DND-41 (cell line): ENCODE results near the gene SGSM2.

Experiments
- ATAC-seq: fragments of 200-7000 bp; cut with Tn5 transposase; 3 replicates; pipeline ENCODE4 v1.9.1; 2021; ENCODE audit warnings: low read depth; ENCODE audit not compliant: insufficient read depth
- DNase-seq: peaks from one replicate; pipeline ENCODE4 v3.0.0-alpha.2; 2020
- H2AFZ ChIP-seq: 2 replicates; pipeline ENCODE4 v1.6.0; 2012; ENCODE audit warnings: low read depth, low read length
- H3K27ac ChIP-seq: 2 replicates; pipeline ENCODE4 v1.5.1; 2012; ENCODE audit warnings: low read length, inconsistent platforms
- H3K27me3 ChIP-seq: fragments of 200-600 bp; sonication (generic); 2 replicates; pipeline ENCODE4 v1.6.0; 2012; ENCODE audit warnings: low read length, mild to moderate bottlenecking, inconsistent platforms; ENCODE audit not compliant: insufficient read depth, poor library complexity
- H3K36me3 ChIP-seq: 2 replicates; pipeline ENCODE4 v1.5.1; 2012; ENCODE audit warnings: low read length, inconsistent platforms; ENCODE audit not compliant: insufficient read depth
- H3K4me1 ChIP-seq: 2 replicates; pipeline ENCODE4 v1.5.1; 2012; ENCODE audit warnings: mild to moderate bottlenecking, low read length; ENCODE audit not compliant: insufficient read depth
- H3K4me2 ChIP-seq: 2 replicates; pipeline ENCODE4 v1.6.0; 2012; ENCODE audit warnings: mild to moderate bottlenecking, moderate library complexity, low read length, inconsistent platforms; ENCODE audit not compliant: insufficient read depth
- H3K4me3 ChIP-seq, 2 experiments: fragments of 200-600 bp in 1 of 2; shearing (Covaris generic) in 1 of 2; 2 replicates each; pipeline ENCODE4 v1.5.1; 2012 to 2016; ENCODE audit warnings: inconsistent platforms in 2 of 2, low read length in 2 of 2, mild to moderate bottlenecking in 2 of 2, low read depth in 1 of 2, moderate library complexity in 1 of 2
- H3K79me2 ChIP-seq: 2 replicates; pipeline ENCODE4 v1.6.0; 2012; ENCODE audit warnings: low read length, inconsistent platforms; ENCODE audit not compliant: insufficient read depth
- H3K9ac ChIP-seq: 2 replicates; pipeline ENCODE4 v1.6.0; 2012; ENCODE audit warnings: low read depth, mild to moderate bottlenecking, inconsistent platforms, low read length, moderate library complexity
- H3K9me3 ChIP-seq: 2 replicates; pipeline ENCODE4 v1.5.1; 2012; ENCODE audit warnings: low read length, moderate library complexity, mild to moderate bottlenecking, inconsistent platforms; ENCODE audit not compliant: insufficient read depth, severe bottlenecking
- H4K20me1 ChIP-seq: 2 replicates; pipeline ENCODE4 v1.6.0; 2012; ENCODE audit warnings: low read length; ENCODE audit not compliant: insufficient read depth
- EZH2 ChIP-seq: IDR thresholded peaks from 3 replicates; pipeline ENCODE4 v1.6.1; 2012; ENCODE audit warnings: borderline replicate concordance, low read depth, mild to moderate bottlenecking, moderate library complexity, low read length, inconsistent platforms; ENCODE audit not compliant: severe bottlenecking
- TF ChIP-seq, protein P1 (sequence below): IDR thresholded peaks from 2 replicates; pipeline ENCODE4 v1.5.1; 2012; ENCODE audit warnings: borderline replicate concordance, low read length, moderate library complexity, mild to moderate bottlenecking; ENCODE audit not compliant: poor library complexity, severe bottlenecking; ENCODE audit errors: extremely low read depth

SGSM2 gene

GRCh38 chr17:2427215-2427614 is 89.9 kb downstream of the SGSM2 start:
- Histone ChIP-seq H3K9ac (no peak overlapping the region), H4K20me1 (no peaks in the 10 kb centered on the region), H3K4me2 (no peak overlapping the region), H3K79me2 (no peaks in the 10 kb centered on the region), H2AFZ (no peak overlapping the region), H3K4me3 (no peak overlapping the region), H3K27ac (no peak overlapping the region), H3K9me3 (no peaks in the 10 kb centered on the region), H3K4me1 (no peaks in the 10 kb centered on the region), H3K36me3 (peaks cover 15% of the 10 kb centered on the region; the same call in 1 of the 2 replicates), H3K27me3 (no peaks in the 10 kb centered on the region)
- TF ChIP-seq EZH2 = no peak
- TF ChIP-seq, protein P1, sequence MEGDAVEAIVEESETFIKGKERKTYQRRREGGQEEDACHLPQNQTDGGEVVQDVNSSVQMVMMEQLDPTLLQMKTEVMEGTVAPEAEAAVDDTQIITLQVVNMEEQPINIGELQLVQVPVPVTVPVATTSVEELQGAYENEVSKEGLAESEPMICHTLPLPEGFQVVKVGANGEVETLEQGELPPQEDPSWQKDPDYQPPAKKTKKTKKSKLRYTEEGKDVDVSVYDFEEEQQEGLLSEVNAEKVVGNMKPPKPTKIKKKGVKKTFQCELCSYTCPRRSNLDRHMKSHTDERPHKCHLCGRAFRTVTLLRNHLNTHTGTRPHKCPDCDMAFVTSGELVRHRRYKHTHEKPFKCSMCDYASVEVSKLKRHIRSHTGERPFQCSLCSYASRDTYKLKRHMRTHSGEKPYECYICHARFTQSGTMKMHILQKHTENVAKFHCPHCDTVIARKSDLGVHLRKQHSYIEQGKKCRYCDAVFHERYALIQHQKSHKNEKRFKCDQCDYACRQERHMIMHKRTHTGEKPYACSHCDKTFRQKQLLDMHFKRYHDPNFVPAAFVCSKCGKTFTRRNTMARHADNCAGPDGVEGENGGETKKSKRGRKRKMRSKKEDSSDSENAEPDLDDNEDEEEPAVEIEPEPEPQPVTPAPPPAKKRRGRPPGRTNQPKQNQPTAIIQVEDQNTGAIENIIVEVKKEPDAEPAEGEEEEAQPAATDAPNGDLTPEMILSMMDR = no peak
- ATAC-seq (no peak), DNase-seq (no peak)

DNA sequence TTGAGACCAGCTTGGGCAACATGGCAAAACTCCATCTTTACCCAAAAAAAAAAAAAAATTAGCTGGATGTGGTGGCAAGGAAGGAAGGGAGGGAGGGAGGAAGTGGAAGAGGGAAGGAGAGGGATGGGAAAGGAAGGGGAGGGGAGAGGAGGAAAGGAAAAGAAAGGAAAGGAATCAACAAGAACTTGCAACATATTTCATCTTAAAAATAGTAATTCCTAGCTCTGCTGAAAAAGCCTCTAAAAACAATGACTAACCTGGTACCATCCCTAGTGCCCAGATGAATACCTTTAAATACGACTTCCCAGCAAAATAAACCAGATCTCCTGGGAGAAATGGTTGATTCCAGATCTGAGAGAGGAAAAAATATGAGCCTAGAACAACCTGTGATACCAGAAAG is 90.6 kb downstream of the SGSM2 start:
- no peak overlapping the region for H3K4me3 ChIP-seq
- H4K20me1 ChIP-seq = no peaks in the 10 kb centered on the region
- no peak overlapping the region for H3K27ac ChIP-seq
- no peaks in the 10 kb centered on the region for H3K4me1 ChIP-seq
- no peak overlapping the region for H3K4me2 ChIP-seq
- no peaks in the 10 kb centered on the region for H3K9me3 ChIP-seq
- TF ChIP-seq EZH2 = no peak
- TF ChIP-seq, protein P1 = no peak
- DNase-seq = no peak
- no peaks in the 10 kb centered on the region for H3K27me3 ChIP-seq
- H2AFZ ChIP-seq = no peak overlapping the region
- H3K36me3 ChIP-seq = peaks cover 16% of the 10 kb centered on the region; the same call in 1 of the 2 replicates
- no peaks in the 10 kb centered on the region for H3K79me2 ChIP-seq
- ATAC-seq = no peak
- H3K9ac ChIP-seq = no peak overlapping the region
